ENCODE measurements around the gene ZBED3. TPM values are rescaled to one million over a fixed set of nuclear protein-coding genes. Genes with fewer than 3 reads are reported as not detected.

ZBED3 gene
- total RNA-seq, 1 experiment from 2014 or later, result 7.8 TPM

DNA sequence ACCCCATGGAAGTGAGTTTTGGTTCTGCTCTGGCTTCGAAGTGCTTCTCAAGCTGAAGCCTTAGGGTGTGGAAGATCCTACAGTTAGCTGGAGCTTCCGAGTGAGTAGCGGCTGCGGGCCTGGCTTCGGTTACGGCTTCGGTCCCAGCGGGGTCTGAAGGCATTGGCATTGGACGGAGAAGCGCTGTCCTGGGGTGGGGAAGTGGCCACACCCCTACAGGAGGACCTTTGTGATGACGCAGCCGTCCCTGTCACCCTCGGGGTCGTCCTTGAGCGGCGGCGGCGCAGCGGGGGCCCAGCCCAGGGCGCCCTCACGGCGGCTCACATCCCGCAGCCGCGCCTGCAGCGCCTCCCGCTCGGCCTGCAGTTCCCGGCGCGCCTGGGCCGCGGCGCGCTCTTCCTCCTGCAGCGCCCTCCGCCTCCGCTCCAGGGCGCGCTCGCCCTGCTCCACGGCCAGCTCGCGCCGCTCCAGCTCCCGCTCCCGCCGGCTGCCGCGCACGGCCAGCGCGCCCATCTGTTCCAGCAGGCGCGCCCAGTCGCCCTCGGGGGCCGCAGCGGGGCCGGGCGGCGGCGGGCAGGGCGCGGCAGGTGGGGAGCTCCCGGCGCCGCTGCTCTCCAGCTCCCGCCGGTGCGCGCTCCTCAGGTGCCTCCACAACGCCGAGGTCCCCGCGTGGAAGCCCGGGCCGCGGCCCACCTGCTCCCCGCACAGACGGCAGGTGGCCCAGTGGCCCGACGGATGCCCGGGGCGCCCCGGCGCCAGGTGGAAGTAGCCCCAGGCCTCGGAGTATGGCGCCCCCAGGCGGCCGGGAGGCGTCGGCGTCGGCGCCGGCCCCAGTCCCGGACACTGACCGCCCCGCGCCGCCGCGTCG lies 9.9 kb downstream of the ZBED3 start:
- Histone ChIP-seq H3K4me2 (ENCODE audit: insufficient read depth, insufficient read length, low read length) (peak overlapping the region; percentile 28), H3K18ac (ENCODE audit: insufficient read length, low read depth, low read length) (no peak overlapping the region), H3K23ac (ENCODE audit: insufficient read length, low read depth, low read length) (no peak overlapping the region), H4K91ac (ENCODE audit: insufficient read length, low read depth, low read length) (no peak overlapping the region), H3K23me2 (ENCODE audit: insufficient read length, low read depth, low read length, poor library complexity, severe bottlenecking) (no peaks in the 10 kb centered on the region), H3K9ac (ENCODE audit: extremely low read depth, insufficient read length, low read length) (no peak overlapping the region), H3K9me3 (ENCODE audit: control insufficient read depth, low read depth, low read length) (no peaks in the 10 kb centered on the region), H2BK120ac (ENCODE audit: low read depth, low read length, poor library complexity, severe bottlenecking) (no peak overlapping the region), H3K27me3 (ENCODE audit: insufficient read depth, low read length) (no peaks in the 10 kb centered on the region), H3K56ac (ENCODE audit: insufficient read length, low read depth, low read length) (no peak overlapping the region), H2BK5ac (ENCODE audit: insufficient read length, low read length) (no peak overlapping the region), H2BK12ac (ENCODE audit: insufficient read length, low read depth, low read length) (no peak overlapping the region), H3T11ph (ENCODE audit: low read length) (no peak overlapping the region), H2AFZ (ENCODE audit: low read length) (no peak overlapping the region), H3K4ac (ENCODE audit: low read depth, low read length) (no peak overlapping the region), H4K20me1 (ENCODE audit: control insufficient read depth, insufficient read depth, insufficient read length) (no peaks in the 10 kb centered on the region), H3K27ac (ENCODE audit: insufficient read length, low read depth, low read length) (no peak overlapping the region), H4K5ac (ENCODE audit: insufficient read length, low read depth, low read length) (no peak overlapping the region), H2BK15ac (ENCODE audit: low read depth, low read length) (no peak overlapping the region), H3K14ac (ENCODE audit: insufficient read depth, low read length) (no peak overlapping the region), H3K4me1 (ENCODE audit: insufficient read depth, low read length) (no peaks in the 10 kb centered on the region), H4K8ac (replicated peaks; ENCODE audit: insufficient read length, low read depth, low read length) (no peak overlapping the region), H2AK5ac (ENCODE audit: insufficient read length, low read length) (no peak overlapping the region), H3K79me1 (ENCODE audit: insufficient read depth, low read depth, low read length, poor library complexity, severe bottlenecking) (no peaks in the 10 kb centered on the region), H2BK20ac (ENCODE audit: low read depth, low read length, poor library complexity, severe bottlenecking) (no peak overlapping the region), H3K79me2 (ENCODE audit: insufficient read depth, low read length) (no peaks in the 10 kb centered on the region)
- no peaks in the 10 kb centered on the region for H3K9me3 Mint-ChIP-seq
- DNase-seq, result peak; percentile 83
- no CpG with 5 or more reads among the region's 105 CpGs for WGBS (ENCODE audit: extremely low coverage, insufficient read length, low lambda C conversion rate)
- peaks cover 7% of the 10 kb centered on the region for H3K27me3 Mint-ChIP-seq (ENCODE audit: low read depth)
- peaks cover under 1 to 3% (median 2%) of the 10 kb centered on the region in 3 experiments; a peak in 3 of 7 replicates for H3K36me3 Mint-ChIP-seq (ENCODE audit: insufficient read depth in 1 of 3, low read depth in 3 of 3)
- no peak overlapping the region for H3K27ac Mint-ChIP-seq
- H3K4me3 Mint-ChIP-seq, result peak overlapping the region; percentile 66 to 78
- H3K4me1 Mint-ChIP-seq, result peaks cover 8 to 9% of the 10 kb centered on the region in 2 experiments; a peak in 3 of 4 replicates
- TF ChIP-seq CTCF (conservative IDR thresholded peaks at IDR 0.05), result peak; percentile 92
